Keratinocyte (primary cell): ENCODE data around the gene WNT4. TPM values are rescaled to one million over a fixed set of nuclear protein-coding genes. Genes with fewer than 3 reads are reported as not detected.

Source experiments
- DNase-seq: peaks from one replicate; pipeline ENCODE4 v3.0.0-alpha.2; 2011; ENCODE audit warnings: low read depth, missing footprints, low spot score
- FAIRE-seq: peaks from 2 replicates; lab custom pipeline; 2011; peaks lifted over from hg19 to GRCh38; lab: Jason Lieb, UNC
- H2AFZ ChIP-seq: 2 replicates; pipeline ENCODE4 v1.6.0; 2012; ENCODE audit warnings: low read length, control low read depth, inconsistent platforms; ENCODE audit not compliant: control insufficient read depth
- H3K27ac ChIP-seq: 2 replicates; pipeline ENCODE4 v1.5.1; 2011; ENCODE audit warnings: low read length; ENCODE audit not compliant: control insufficient read depth, insufficient read depth
- H3K27me3 ChIP-seq: 3 replicates; pipeline ENCODE4 v1.6.0; 2011; ENCODE audit warnings: low read length; ENCODE audit not compliant: control insufficient read depth, insufficient read depth; ENCODE audit errors: extremely low read depth
- H3K36me3 ChIP-seq, 2 experiments: 2 replicates in 1 of 2; 3 replicates in 1 of 2; pipeline ENCODE4 v1.5.1; 2011; ENCODE audit warnings: low read length in 2 of 2, mild to moderate bottlenecking in 1 of 2; ENCODE audit not compliant: control insufficient read depth in 2 of 2, insufficient read depth in 2 of 2; ENCODE audit errors: extremely low read depth in 1 of 2
- H3K4me1 ChIP-seq: 3 replicates; pipeline ENCODE4 v1.5.1; 2011; ENCODE audit warnings: low read length; ENCODE audit not compliant: control insufficient read depth, insufficient read depth; ENCODE audit errors: extremely low read depth
- H3K4me2 ChIP-seq: 3 replicates; pipeline ENCODE4 v1.6.0; 2011; ENCODE audit warnings: low read depth, low read length; ENCODE audit not compliant: control insufficient read depth, insufficient read depth; ENCODE audit errors: extremely low read depth
- H3K4me3 ChIP-seq, 3 experiments: fragments of 200-600 bp in 1 of 3; sonication (generic) in 1 of 3; 2 replicates in 2 of 3; 3 replicates in 1 of 3; pipeline ENCODE4 v1.5.1; 2011 to 2016; ENCODE audit warnings: low read length in 3 of 3, mild to moderate bottlenecking in 3 of 3, control low read depth in 2 of 3, inconsistent platforms in 1 of 3, low read depth in 1 of 3, mixed read lengths in 1 of 3, mixed run types in 1 of 3, moderate library complexity in 1 of 3; ENCODE audit not compliant: control insufficient read depth in 2 of 3, insufficient read depth in 2 of 3; ENCODE audit errors: extremely low read depth in 1 of 3
- H3K79me2 ChIP-seq: 2 replicates; pipeline ENCODE4 v1.6.0; 2012; ENCODE audit warnings: low read length; ENCODE audit not compliant: control insufficient read depth, insufficient read depth
- H3K9ac ChIP-seq: 3 replicates; pipeline ENCODE4 v1.6.0; 2011; ENCODE audit warnings: low read length; ENCODE audit not compliant: control insufficient read depth, insufficient read depth; ENCODE audit errors: extremely low read depth
- H3K9me1 ChIP-seq: 3 replicates; pipeline ENCODE4 v1.6.0; 2011; ENCODE audit warnings: low read length; ENCODE audit not compliant: control insufficient read depth, insufficient read depth; ENCODE audit errors: extremely low read depth
- H3K9me3 ChIP-seq: 2 replicates; pipeline ENCODE4 v1.5.1; 2012; ENCODE audit warnings: low read depth, low read length; ENCODE audit not compliant: control insufficient read depth
- H4K20me1 ChIP-seq: 3 replicates; pipeline ENCODE4 v1.6.0; 2011; ENCODE audit warnings: low read length; ENCODE audit not compliant: control insufficient read depth, insufficient read depth; ENCODE audit errors: extremely low read depth
- CTCF ChIP-seq, 3 experiments: IDR thresholded peaks in 1 of 3; conservative IDR thresholded peaks in 1 of 3; optimal IDR thresholded peaks in 1 of 3; 2 replicates in 2 of 3; 3 replicates in 1 of 3; pipeline versions ENCODE3 to v1.5.1; 2011; ENCODE audit warnings: low read length in 3 of 3, mild to moderate bottlenecking in 3 of 3, moderate library complexity in 2 of 3, control low read depth in 1 of 3, inconsistent platforms in 1 of 3; ENCODE audit not compliant: insufficient read depth in 2 of 3; ENCODE audit errors: extremely low read depth in 1 of 3
- EZH2 ChIP-seq: IDR thresholded peaks from one replicate; pipeline ENCODE4 v1.6.1; 2012; ENCODE audit warnings: inconsistent platforms, mild to moderate bottlenecking, low read length, moderate library complexity
- dilution Hi-C: fragments of 300-500 bp; cut with MboI; formaldehyde crosslinking; loops from one replicate; pipeline ENCODE4 v1.7.0; 2020; ENCODE audit warnings: low sequenced_read_pairs; ENCODE audit not compliant: extremely low pct_ligation_motif_present
- polyA plus RNA-seq, 5 experiments: library from polyadenylated mRNA; depleted of rRNA in 3 of 5; stranded (reverse) in 3 of 5; stranded (forward) in 1 of 5; unstranded in 1 of 5; fragments of >200 nt; gene quantifications; 1 replicate in 1 of 5; 2 replicates in 3 of 5; 3 replicates in 1 of 5; pipeline versions ENCODE4 v1.2.1 to v1.2.3, GENCODE V29; 2011 to 2012; ENCODE audit warnings: missing spikeins in 2 of 5, low read depth in 1 of 5, low replicate concordance in 1 of 5

The WNT4 gene
- polyA plus RNA-seq, 1 donor (not counting 4 experiments of a cell fraction or from before 2014, with no cell fraction given), result 2.6 TPM

DNA sequence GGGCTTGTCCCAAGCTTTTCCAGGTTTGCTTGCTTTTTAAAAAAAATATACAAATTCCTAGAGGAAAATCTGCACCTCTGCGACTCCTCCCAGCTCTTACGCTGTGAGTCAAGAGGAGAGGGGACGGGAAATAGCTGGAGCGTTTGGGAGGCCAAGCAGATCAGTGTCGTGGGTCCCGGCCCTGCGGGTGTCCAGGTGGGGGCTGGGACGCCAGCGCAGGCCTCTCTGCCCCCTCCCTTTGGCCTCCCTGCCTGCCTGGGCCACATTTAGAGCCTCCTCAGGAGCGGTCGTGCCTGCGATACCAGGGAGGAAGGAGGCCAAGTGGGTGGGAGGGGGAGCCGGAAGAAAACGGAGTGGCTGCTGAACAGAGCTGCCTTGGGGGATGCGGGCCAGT lies 9.0 kb downstream of the WNT4 start:
- no peak overlapping the region for H3K4me2 ChIP-seq
- dilution Hi-C loops, result no loop called here
- H3K9me1 ChIP-seq, result no peaks in the 10 kb centered on the region
- H3K4me1 ChIP-seq, result peaks cover 32% of the 10 kb centered on the region
- H3K4me3 ChIP-seq, result no peak overlapping the region
- no peak overlapping the region for H3K27ac ChIP-seq
- H3K79me2 ChIP-seq, result no peaks in the 10 kb centered on the region
- H4K20me1 ChIP-seq, result peaks cover 2% of the 10 kb centered on the region
- H3K9me3 ChIP-seq, result no peaks in the 10 kb centered on the region
- TF ChIP-seq EZH2, result no peak
- no peak for TF ChIP-seq CTCF (optimal IDR thresholded peaks at IDR 0.05 in 1 of 3, IDR thresholded peaks at IDR 0.05 in 1 of 3, conservative IDR thresholded peaks at IDR 0.05 in 1 of 3; ENCODE audit: extremely low read depth in 1 of 3, insufficient read depth in 2 of 3, low read length in 3 of 3)
- DNase-seq (no peak), FAIRE-seq (no peak)
- no peaks in the 10 kb centered on the region for H3K36me3 ChIP-seq
- H3K9ac ChIP-seq, result no peak overlapping the region
- H2AFZ ChIP-seq, result no peak overlapping the region
- peaks cover 24% of the 10 kb centered on the region for H3K27me3 ChIP-seq

- Histone ChIP-seq H3K79me2 (no peaks in the 10 kb centered on the region), H3K4me2 (no peak overlapping the region), H2AFZ (no peak overlapping the region), H3K9me3 (no peaks in the 10 kb centered on the region), H3K4me3 (no peak overlapping the region), H3K9me1 (no peaks in the 10 kb centered on the region), H4K20me1 (peaks cover 2% of the 10 kb centered on the region), H3K36me3 (no peaks in the 10 kb centered on the region), H3K27me3 (peaks cover 24% of the 10 kb centered on the region), H3K27ac (no peak overlapping the region), H3K9ac (no peak overlapping the region), H3K4me1 (peaks cover 26% of the 10 kb centered on the region)
- no peak for FAIRE-seq
- TF ChIP-seq EZH2, result no peak
- no peak for TF ChIP-seq CTCF (optimal IDR thresholded peaks at IDR 0.05 in 1 of 3, IDR thresholded peaks at IDR 0.05 in 1 of 3, conservative IDR thresholded peaks at IDR 0.05 in 1 of 3; ENCODE audit: extremely low read depth in 1 of 3, insufficient read depth in 2 of 3, low read length in 3 of 3)
- dilution Hi-C loops, result no loop called here
- no peak for DNase-seq
Observed at GRCh38 chr1:22133247-22133930, 9.5 kb downstream of the WNT4 start.
